ENCODE data around the gene ADORA1.

Gene ADORA1

DNA sequence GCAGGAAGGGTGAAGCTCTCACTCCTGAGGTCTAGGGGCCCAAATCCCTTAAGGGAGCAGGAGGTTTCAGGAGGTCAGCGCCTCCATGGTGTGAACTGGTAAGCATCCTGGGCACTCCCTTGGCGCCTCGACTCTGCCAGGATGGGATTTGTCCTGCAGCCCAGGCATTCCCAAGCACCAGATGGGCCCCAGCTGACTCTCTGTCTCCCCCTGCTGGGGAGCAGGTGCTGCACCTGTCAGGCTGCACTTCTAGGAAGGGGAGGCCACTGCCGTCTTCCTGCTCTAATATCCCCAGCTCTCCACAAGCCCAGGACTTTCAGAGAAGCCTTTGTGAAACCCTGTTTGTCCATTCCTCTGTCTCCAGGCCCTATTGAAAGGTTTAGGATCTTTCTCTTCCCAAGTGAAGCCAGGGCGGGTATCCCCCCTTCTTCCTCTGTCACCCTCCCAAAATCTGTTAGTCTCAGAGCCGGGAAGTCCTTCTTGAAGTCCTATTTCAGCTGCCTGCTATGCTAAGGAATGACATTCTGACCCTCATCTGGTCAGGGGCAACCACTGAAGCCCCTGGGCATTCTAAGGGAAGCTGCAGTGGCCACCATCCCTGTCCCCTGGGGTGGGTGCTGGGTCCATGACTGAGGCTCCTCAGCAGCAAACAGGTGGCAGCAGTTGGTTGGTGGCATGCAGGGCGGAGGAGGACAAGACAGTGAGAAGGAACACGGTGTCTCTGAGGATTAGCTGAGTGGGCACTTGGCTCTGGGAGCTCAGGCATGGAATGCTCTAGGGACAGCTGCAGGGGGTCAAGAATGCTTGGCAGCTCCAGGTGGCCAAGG is 44.9 kb downstream of the ADORA1 start:
- DNase-seq (ENCODE audit: extremely low read depth in 1 of 2, low read depth in 1 of 2): peak in 1 of 2 donors; percentile 8

DNA sequence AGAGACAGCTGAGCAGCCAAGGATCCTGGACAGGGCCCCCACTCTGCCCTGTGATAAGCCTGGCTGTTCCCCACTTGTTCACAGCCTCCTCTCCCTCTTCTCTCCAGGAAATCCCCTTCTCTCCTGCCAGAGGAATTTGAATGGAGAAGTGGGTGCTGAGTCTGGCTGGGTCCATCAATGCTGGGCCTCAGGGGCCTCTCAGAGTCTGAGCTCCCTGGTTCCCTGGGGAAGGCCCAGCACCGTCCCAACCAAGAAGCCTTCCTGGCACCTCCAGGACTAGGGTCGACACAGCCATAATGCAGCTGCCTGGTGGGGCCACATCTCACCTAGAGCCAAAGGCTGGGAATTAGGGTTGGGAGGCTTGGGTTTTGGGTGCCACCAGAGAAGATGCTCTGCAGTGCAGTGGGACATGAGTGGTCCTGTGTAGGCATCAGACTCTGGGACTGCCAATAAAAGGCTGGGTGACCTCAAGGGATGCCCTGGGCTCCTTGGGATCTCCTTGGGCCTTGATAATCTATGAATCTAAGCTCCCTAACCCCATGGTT is 45.6 kb downstream of the ADORA1 start:
- DNase-seq (ENCODE audit: extremely low read depth in 1 of 2, low read depth in 1 of 2): no peak

DNA sequence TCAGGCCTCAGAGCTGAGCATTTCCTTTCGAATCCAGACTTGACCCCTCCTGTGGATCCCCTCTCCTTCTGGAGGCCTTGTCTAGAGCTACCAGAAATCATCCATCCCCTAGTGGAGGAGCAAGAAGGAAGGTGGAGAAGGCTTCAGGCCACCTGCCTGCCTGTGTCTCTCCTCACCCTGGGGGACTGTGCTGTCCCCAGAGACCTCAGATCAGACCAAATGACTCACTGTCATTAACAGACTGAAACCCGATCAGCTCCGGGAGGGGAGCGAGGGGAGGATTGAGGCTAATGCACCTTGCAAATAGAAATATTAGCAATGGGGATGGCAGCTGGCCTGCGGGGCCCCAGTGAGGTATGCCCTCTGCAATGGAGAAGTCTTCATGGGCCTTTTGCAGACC is 46.0 kb downstream of the ADORA1 start:
- DNase-seq (ENCODE audit: extremely low read depth in 1 of 2, low read depth in 1 of 2): no peak

DNA sequence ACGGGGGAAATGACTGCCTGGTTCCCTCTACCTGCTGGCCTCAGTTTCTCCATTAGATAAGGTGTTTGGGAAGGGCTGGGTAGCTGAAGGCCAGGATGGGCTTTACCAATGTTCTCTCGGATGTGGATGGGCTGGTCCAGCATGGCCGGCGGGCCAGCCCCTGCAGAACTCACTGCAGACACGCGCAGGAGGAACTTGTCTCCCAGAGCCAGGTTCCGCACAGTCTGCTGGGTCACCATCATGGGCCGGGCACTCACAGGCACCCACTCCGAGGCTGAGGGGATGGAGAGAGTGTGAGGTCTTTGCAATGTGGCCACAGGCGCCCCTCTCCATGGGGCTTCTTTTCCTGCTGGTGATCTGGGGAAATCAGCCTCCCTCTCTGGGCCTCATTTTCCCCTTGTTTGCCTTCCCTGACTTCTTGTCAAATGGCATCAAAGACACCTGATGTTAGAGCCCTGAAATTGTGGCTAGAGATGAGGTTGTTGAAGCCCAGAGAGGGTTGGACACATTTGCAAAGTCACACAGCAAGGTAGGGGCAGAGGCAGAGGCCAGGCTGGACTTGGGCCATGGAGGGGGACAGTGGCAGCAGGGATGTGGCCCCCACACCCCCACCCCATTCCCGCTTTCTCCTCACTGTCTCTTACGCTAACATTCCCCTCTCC is 46.9 kb downstream of the ADORA1 start:
- no peak for DNase-seq (ENCODE audit: extremely low read depth in 1 of 2, low read depth in 1 of 2)

DNA sequence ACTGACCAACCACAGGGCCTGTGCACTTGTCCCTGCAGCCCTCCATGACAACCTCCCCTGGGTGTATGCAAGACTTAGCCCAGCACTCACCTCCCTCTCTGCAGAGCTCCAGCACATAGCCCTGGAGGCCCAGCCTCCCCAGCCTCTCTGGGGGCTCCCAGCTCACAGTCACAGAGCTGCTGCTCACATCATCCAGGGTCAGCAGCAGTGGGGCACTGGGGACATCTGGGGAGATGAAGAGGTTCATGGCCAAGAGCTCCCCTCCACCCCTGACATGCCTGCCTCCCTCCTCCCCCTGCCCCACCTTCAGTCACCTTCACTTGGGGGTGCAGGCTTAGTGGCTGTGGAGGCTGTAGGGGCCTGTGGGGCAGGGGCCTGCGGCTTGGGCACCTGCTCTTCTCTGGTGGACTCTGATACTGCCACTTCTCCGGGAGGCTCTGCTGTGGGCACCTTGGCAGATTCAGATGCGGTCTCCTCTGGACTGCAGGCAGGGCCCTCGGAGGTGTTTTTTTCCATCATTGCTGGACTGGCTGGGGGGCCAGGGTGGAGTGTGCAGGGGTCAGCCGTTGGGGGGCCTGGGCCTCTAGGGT is 47.8 kb downstream of the ADORA1 start, which contains the start of gene MYBPH:
Gene MYBPH (minus strand): TSS at position 590 of the 590 bp plus-strand sequence. CDS start 71 bp downstream, at position 519.
- DNase-seq (ENCODE audit: extremely low read depth in 1 of 2, low read depth in 1 of 2): no peak

DNA sequence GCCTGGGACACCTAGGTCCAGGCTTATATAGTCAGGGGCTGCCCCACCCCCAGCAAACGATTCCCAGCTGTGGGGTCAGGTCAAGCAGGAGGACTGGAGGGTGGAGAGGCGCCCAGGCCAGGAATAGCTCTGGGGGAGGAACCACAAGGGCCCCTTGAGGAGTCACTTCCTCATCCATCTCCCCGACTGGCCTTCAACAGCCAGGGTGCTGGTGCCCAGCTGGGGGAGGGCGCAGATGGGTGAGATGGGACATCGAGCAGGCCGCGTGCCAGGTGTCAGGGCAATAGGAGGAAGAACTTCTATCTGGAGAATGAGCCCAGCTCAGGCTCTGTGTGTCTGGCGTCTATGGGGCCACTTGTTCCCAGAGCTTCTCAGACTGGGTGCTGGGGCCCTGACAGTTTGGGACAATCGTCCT is 48.3 kb downstream of the ADORA1 start:
- no peak for DNase-seq (ENCODE audit: extremely low read depth in 1 of 2, low read depth in 1 of 2)

DNA sequence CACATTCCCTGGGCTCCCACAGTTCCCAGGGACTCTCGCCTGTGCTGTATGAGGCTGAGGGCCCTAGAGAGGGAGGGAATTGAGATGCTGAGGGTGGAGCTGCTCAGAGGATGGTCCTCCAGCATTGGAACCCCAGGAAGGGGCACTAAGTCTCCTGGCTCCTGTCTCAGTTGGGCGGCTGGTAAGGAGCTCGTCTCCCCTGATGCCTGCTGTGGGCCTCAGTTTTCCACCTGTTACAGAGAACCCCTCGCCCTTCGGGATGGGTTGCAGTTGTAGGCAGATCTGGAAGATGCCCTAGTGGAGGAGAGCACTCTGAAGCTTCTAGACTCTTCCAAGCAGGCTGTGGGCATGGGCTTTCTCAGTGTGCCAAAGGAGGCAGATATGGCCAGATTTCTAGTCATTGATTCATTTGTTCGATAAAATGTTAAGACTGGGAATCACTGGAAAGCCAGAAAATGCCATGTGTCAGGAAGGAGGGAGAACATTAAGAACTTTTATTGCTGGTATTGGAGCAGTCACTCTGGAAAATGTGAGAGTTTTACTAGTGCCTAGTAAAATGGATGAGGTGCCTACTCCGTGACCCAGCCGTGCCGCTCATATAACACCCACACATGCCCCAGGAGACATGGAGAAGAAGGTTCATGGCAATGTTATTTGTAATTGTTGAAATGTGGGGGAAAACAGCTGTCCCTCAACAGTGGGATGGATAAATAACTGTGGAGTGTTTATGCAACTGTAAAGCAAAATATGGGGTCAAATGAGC is 48.9 kb downstream of the ADORA1 start:
- DNase-seq (ENCODE audit: extremely low read depth in 1 of 2, low read depth in 1 of 2): no peak

DNA sequence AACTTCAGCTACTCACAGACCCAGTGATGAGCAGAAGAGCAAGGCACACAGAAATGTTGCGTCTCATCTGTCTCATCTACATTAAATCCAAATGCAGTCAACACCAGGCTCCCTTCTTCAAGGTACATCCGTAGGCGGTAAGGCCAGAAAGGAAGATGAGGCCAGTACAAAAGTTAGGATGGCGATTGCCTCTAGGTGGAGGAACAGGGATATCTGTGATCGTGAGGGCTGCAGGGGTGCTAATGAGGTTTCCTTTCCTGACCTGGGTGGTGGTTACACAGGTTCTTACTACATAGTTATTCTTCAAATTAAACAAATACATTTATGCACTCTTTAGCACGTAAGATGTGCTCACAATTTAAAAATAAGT is 49.5 kb downstream of the ADORA1 start:
- no peak for DNase-seq (ENCODE audit: extremely low read depth in 1 of 2, low read depth in 1 of 2)

DNA sequence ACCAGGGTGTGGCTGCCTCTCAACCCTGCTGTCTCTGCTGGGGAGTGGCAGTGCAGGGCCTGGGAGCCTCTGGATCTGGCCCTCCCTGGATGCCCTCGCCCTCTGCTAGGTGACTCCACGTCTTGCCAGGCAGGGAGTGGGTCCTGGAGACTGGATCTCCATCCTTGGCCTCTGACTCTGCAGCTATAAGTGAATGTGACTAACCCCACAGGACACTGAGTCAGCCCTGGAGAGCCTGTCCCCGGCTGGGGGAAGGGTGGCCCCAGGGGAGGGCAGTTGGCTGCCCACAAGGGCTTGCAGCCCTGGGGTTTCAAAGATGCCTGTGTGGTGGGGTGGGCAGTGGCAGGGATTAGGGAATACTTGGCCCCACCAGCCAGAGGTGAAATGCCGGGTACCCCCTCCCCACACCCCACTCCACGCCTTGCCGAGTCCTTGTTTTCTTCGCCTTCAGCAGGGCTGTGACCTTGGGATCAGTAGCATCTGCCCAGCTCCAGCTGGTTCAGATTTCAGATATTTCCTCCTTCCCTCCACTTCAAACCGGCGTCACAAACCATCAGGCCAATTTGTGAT is 50.0 kb downstream of the ADORA1 start:
- DNase-seq (ENCODE audit: extremely low read depth in 1 of 2, low read depth in 1 of 2): no peak

DNA sequence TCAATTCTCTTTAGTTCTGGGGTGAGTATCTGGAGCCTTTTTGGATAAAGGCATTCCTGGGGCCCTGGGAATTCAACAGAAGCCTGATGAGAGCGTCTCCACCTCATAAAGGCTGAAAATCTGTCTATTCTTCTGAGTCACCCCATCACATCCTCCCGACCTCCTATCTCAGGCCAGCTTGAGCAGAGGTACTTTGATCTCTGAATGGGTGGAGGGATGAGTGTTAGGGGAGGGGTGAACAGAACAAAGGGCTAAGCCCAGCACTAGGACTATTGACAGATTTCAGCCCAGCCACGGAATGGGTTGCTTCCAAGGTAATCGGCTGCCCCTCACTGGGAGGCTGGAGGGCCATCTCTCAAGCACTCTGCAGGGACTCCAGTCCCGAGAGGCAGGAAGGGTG is 50.6 kb downstream of the ADORA1 start:
- no peak for DNase-seq (ENCODE audit: extremely low read depth in 1 of 2, low read depth in 1 of 2)

DNA sequence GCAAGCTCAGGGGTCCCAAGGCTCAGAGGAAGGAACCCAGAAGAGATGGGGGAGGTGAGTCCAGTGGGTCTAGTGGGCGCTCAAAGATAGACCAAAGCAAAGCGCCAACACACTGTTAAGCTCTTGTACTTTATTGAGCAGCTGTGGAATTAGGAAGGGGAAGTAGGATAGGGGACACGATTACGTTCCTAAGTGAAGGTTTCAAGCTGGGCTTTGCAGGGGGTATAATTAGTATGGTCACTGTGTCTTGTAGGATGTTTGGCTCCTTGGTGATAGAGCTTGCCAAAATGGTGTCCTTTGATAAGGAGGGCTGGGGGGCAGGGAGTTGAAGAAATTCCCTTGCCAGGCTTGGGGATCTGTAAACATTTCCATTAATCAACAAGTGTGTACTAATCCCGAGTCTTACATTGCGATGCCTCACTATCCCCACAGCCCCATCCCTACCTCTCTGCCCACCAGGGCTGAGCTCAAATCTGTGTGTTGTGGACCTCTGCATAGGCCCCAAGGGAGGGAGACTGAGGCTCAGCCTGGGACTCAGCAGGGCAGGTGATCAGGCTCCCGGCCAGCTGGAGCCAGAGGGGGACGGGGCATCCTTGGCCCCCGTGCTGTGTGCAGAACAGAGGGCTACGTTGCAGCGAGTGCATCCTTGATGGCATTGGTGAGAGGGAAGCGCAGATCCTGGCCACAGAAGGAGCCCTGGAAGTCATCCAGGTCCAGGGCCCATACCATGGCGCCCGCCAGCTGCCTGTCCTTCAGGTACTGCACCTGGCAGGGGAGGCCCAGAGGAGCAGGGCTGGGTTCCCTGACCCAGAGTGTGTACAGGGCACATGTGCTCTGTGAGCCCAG is 51.5 kb downstream of the ADORA1 start:
- DNase-seq (ENCODE audit: extremely low read depth in 1 of 2, low read depth in 1 of 2): no peak

DNA sequence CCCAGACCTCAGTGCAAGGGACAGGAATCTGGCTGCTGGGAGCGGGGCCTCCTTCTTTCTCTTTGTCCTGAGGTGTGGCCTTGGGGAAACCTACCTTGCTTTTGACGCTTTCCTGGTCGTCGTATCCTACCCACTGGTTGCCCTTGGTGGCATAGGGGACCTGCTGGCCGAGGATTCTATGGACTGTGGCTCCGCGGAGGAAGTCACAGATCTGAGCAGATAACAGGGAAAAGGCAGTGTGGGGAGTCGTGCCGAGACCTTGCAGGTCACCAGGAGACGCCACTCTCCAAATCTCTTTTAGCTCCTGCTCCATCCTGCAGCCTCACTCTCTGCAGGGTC is 52.1 kb downstream of the ADORA1 start:
- DNase-seq (ENCODE audit: extremely low read depth in 1 of 2, low read depth in 1 of 2): no peak

DNA sequence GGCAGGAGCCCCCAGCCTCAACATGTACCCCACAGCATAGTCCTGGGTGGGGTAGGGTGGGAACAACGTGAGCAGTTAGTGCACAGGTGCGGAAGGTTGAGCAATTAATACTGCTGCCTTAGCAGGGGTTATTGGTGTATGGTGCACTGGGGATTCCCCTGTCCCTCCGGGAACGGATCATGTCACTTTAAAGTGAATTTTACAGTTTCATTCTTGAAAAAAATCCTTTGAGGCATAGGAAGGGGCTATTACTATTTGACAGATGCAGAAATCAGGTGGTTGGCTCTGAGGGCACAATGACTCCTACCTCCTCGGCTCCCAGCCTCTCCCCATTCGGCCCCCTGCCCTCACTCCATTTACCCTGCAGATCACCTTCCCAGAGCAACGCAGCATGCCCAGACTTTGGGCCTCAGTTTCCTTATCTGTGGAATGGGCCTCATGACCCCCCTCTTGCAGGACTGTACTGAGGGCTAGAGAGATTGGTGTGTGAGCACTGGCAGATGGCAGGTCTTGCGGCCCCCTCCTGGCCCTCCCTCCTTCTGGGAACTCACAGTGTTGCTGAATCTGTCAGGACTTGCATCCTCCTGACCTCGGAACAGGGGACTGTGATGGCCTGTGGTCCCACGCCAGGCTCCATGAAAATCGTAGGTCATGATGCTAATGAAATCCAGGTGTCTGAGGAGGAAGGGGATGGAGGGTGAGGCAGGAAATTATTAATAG is 53.2 kb downstream of the ADORA1 start:
- no peak for DNase-seq (ENCODE audit: extremely low read depth in 1 of 2, low read depth in 1 of 2)

DNA sequence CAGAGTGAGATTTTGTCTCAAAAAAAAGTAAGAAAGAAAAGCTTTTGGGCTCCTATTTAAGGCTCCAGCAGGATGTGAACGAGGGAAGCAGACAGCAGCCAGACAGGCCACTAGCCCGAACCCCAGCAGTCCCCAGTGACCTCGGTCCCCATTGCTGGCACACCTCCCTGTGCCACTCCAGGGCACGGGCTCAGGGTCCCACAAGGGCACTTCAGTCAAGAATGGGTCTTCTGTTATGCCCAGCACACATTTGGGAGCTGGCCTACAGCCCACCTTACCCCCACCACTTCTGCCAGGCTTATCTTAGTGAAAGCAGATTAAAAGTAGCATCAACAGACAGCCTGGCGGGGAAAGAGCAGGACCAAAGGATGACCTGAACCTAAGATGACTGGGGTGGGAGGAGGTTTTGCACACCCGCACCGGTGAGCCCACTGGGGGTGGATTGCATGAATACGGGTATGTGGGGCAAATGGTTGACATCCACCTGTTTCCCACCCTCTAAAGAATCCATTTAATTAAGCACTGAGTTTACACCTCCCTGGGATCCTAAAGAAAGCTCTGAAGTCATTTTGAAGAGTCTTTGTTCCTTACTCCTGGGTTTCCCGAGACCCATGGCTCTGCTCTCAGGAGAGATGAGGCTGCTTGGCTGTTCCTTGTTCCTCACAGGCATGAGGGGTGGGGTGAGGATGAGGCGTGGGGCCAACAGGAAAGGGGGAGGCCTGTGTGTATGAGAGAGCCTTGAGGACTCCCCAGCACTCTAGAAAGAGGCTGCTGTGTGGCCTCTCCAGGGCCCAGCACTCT is 54.3 kb downstream of the ADORA1 start:
- no peak for DNase-seq (ENCODE audit: extremely low read depth in 1 of 2, low read depth in 1 of 2)

DNA sequence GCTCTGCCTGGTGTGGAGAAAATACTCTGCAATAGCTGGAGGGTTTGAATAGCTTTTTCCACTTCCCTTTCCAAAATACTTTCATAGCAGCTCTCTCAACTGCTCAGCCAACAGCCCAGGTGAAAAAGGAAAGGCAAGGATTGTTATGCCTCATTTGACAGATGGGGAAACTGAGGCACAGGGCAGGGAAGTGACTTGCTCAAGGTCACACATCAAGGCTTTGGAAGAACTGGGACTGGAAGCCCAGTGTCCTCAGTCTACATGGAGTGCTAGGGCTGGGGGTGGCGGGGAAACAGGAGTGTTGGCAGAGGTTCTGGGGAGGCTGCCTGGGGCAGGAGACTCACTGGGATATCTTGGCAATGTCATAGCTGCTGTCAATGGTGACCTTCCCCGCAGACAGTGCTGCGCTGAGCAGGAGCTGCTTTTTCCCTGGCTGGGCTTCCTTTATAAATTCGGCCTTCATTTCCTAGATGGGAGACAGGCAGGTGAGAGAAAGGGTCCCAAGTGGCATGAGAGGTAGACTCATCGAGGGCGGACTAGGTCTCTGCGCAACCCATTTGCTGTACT is 54.9 kb downstream of the ADORA1 start:
- DNase-seq (ENCODE audit: extremely low read depth in 1 of 2, low read depth in 1 of 2): no peak

DNA sequence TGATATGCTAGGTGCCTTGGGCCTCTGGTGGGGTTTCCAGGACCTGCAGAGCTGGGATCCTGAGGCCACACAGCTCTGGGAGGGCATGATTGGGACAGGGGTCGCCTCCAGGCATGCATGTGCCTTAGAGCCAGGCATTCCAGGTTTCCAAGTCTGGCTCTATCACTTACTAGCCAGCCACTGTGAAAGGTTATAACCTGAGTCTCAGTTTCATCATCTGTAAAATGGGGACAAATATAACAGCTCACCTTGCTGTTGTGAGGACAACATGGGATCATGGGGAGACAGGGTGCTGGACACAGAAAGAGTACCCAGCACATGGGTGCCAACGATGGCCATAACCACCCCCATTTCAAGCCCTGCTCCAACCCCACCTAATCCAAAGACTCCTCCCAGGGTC is 56.3 kb downstream of the ADORA1 start:
- no peak for DNase-seq (ENCODE audit: extremely low read depth in 1 of 2, low read depth in 1 of 2)

DNA sequence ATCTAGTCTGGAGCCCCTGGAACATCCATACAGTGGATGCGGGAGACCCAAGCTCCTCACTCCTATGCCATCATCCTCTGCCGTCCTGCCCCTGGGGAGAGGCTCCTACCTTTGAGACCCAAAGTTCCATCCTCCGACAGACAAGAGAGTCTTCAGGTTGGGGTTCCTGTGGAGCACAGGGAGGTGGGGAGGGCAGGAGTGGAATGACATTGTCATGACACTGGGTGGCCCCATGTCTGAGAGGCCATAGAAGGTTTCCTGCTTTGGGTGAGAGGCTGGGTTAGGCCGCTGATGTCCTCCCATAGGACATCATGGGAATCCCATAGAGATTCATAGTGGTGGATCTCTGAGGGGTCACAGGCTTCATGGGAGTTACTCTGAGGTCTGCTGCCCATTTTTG is 56.9 kb downstream of the ADORA1 start:
- DNase-seq (ENCODE audit: extremely low read depth in 1 of 2, low read depth in 1 of 2): no peak

DNA sequence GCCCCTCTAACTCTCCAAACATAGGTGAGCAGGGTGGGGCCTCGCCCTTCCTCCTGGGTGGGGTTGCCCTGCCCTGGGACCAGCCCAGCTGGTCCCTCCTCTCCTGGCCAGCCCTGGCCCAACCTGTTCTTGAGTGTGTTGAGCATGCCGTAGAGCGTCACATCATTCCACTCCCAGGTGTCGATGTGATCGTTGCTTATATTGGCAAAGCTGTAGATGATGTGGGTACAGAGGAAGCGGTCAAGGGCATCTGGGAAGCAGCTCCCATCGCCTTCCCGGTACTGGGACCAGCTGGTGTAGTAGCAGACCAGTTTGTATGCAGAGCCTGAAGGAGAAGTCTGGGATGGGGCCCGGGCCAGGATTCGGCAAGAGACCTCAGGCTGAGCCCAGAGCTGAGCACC is 57.5 kb downstream of the ADORA1 start:
- DNase-seq (ENCODE audit: extremely low read depth in 1 of 2, low read depth in 1 of 2): no peak

All from activated CD8-positive, alpha-beta memory T cell treated with anti-CD3 and anti-CD28 coated beads for 1 hour (primary cell).